ENCODE measurements around the gene ABCC4. TPM values are rescaled to one million over a fixed set of nuclear protein-coding genes. Genes with fewer than 3 reads are reported as not detected.

ABCC4 gene
- total RNA-seq, 1 experiment from 2014 or later, result 17.0 TPM

GRCh38 chr13:95188128-95188527 is 113.1 kb downstream of the ABCC4 start:
- Histone ChIP-seq H3K4me3 (no peak overlapping the region), H3K79me2 (ENCODE audit: low read depth) (no peaks in the 10 kb centered on the region), H3K4me1 (replicated peaks; ENCODE audit: insufficient read depth) (no peaks in the 10 kb centered on the region), H3K9me2 (ENCODE audit: insufficient read depth) (no peaks in the 10 kb centered on the region), H3K9me3 (ENCODE audit: insufficient read depth, low read depth) (no peaks in the 10 kb centered on the region), H3K4me2 (no peak overlapping the region), H3K27me3 (ENCODE audit: insufficient read depth, low read depth) (no peaks in the 10 kb centered on the region), H3K36me3 (ENCODE audit: low read depth) (no peaks in the 10 kb centered on the region), H4K20me1 (ENCODE audit: insufficient read depth) (no peaks in the 10 kb centered on the region), H3F3A (ENCODE audit: insufficient read depth, low read depth) (0 out of 2 replicates have a peak, but pooled peaks cover 4% of the 10 kb centered on the region), H3K27ac (no peak overlapping the region), H2AFZ (no peak overlapping the region)
- CTCF ChIA-PET, result interaction anchor here (0.5 to 0.9 kb wide), 2 partner anchors 192 to 216 kb away, joined by 3 to 4 read pairs; no protein-coding TSS in a partner anchor
- intact Hi-C loops (cut with micrococcal nuclease; ENCODE audit: unreplicated experiment), result loop anchor here (2.0 kb wide), 1 partner anchor 473 kb away; no protein-coding TSS in a partner anchor
- no peak for DNase-seq
- TF ChIP-seq CTCF (conservative IDR thresholded peaks at IDR 0.05), result no peak
- TF ChIP-seq EZH2 (IDR thresholded peaks at IDR 0.05; ENCODE audit: low read depth), result no peak
- POLR2A ChIA-PET (ENCODE audit: unreplicated experiment), result no interaction called here
- no TSS peak for BruUV-seq (replicated peaks)

GRCh38 chr13:95185851-95186250 is 115.4 kb downstream of the ABCC4 start:
- Histone ChIP-seq H3K9me2 (ENCODE audit: insufficient read depth) (no peaks in the 10 kb centered on the region), H2AFZ (no peak overlapping the region), H3K27ac (no peak overlapping the region), H3K4me2 (no peak overlapping the region), H3K4me1 (replicated peaks; ENCODE audit: insufficient read depth) (no peaks in the 10 kb centered on the region), H3K36me3 (ENCODE audit: low read depth) (no peaks in the 10 kb centered on the region), H3K4me3 (no peak overlapping the region), H3K79me2 (ENCODE audit: low read depth) (no peaks in the 10 kb centered on the region), H3K27me3 (ENCODE audit: insufficient read depth, low read depth) (no peaks in the 10 kb centered on the region), H4K20me1 (ENCODE audit: insufficient read depth) (no peaks in the 10 kb centered on the region), H3K9me3 (ENCODE audit: insufficient read depth, low read depth) (no peaks in the 10 kb centered on the region), H3F3A (ENCODE audit: insufficient read depth, low read depth) (0 out of 2 replicates have a peak, but pooled peaks cover 4% of the 10 kb centered on the region)
- DNase-seq, result no peak
- ChIA-PET CTCF (no interaction called here), POLR2A (ENCODE audit: unreplicated experiment) (no interaction called here)
- TF ChIP-seq CTCF (conservative IDR thresholded peaks at IDR 0.05), result no peak
- TF ChIP-seq EZH2 (IDR thresholded peaks at IDR 0.05; ENCODE audit: low read depth), result no peak
- intact Hi-C loops (cut with micrococcal nuclease; ENCODE audit: unreplicated experiment), result no loop called here
- no TSS peak for BruUV-seq (replicated peaks)

- no peaks in the 10 kb centered on the region for H3K9me2 ChIP-seq (ENCODE audit: insufficient read depth)
- BruUV-seq (replicated peaks), result no TSS peak
- DNase-seq, result no peak
- no peak overlapping the region for H3K4me2 ChIP-seq
- no peak overlapping the region for H3K27ac ChIP-seq
- H2AFZ ChIP-seq, result no peak overlapping the region
- TF ChIP-seq CTCF (conservative IDR thresholded peaks at IDR 0.05), result no peak
- no peak for TF ChIP-seq EZH2 (IDR thresholded peaks at IDR 0.05; ENCODE audit: low read depth)
- H3K4me3 ChIP-seq, result no peak overlapping the region
- H3K4me1 ChIP-seq (replicated peaks; ENCODE audit: insufficient read depth), result no peaks in the 10 kb centered on the region
- no peaks in the 10 kb centered on the region for H3K9me3 ChIP-seq (ENCODE audit: insufficient read depth, low read depth)
- ChIA-PET POLR2A (ENCODE audit: unreplicated experiment) (no interaction called here), CTCF (no interaction called here)
- H3K36me3 ChIP-seq (ENCODE audit: low read depth), result no peaks in the 10 kb centered on the region
- 0 out of 2 replicates have a peak, but pooled peaks cover 4% of the 10 kb centered on the region for H3F3A ChIP-seq (ENCODE audit: insufficient read depth, low read depth)
- no peaks in the 10 kb centered on the region for H3K27me3 ChIP-seq (ENCODE audit: insufficient read depth, low read depth)
- no peaks in the 10 kb centered on the region for H4K20me1 ChIP-seq (ENCODE audit: insufficient read depth)
- intact Hi-C loops (cut with micrococcal nuclease; ENCODE audit: unreplicated experiment), result no loop called here
- H3K79me2 ChIP-seq (ENCODE audit: low read depth), result no peaks in the 10 kb centered on the region
These were observed 115.9 kb downstream of the ABCC4 start for GRCh38 chr13:95185311-95185710.

Data from PC-9 (cell line).